Measurements from ENCODE around the gene TMEM106C.

The TMEM106C gene

GRCh38 chr12:48004053-48004941 is 40.9 kb downstream of the TMEM106C start, which contains the start of gene COL2A1:
Gene COL2A1, minus strand, starts transcription at chr12:48004476. Its CDS starts 155 bp downstream, at chr12:48004321.
- peak within 1 kb of the TSS; percentile 57 for H3K4me3 ChIP-seq (ENCODE audit: low read depth, low read length)
- no peak within 1 kb of the TSS for H3K9ac ChIP-seq (ENCODE audit: low read depth, low read length)
- H3K9me3 ChIP-seq (ENCODE audit: control insufficient read depth, insufficient read depth, low read length): no peaks in the 10 kb centered on the region
- peaks cover 95% of the 10 kb centered on the region for H3K27me3 ChIP-seq (ENCODE audit: control insufficient read depth, insufficient read depth, low read length)
- peaks cover 9% of the 10 kb centered on the region for H3K4me1 ChIP-seq (ENCODE audit: control insufficient read depth, insufficient read depth, low read length)
- H3K36me3 ChIP-seq (ENCODE audit: control insufficient read depth, insufficient read depth, low read length): no peaks in the 10 kb centered on the region

- Histone ChIP-seq H3K36me3 (ENCODE audit: control insufficient read depth, insufficient read depth, low read length) (no peaks in the 10 kb centered on the region), H3K4me3 (ENCODE audit: low read depth, low read length) (peak overlapping the region; percentile 57), H3K9me3 (ENCODE audit: control insufficient read depth, insufficient read depth, low read length) (no peaks in the 10 kb centered on the region), H3K9ac (ENCODE audit: low read depth, low read length) (no peak overlapping the region), H3K27me3 (ENCODE audit: control insufficient read depth, insufficient read depth, low read length) (peaks cover 95% of the 10 kb centered on the region), H3K4me1 (ENCODE audit: control insufficient read depth, insufficient read depth, low read length) (peaks cover 9% of the 10 kb centered on the region)
Measured at GRCh38 chr12:48005001-48005749, 41.8 kb downstream of the TMEM106C start.

- Histone ChIP-seq H3K4me3 (ENCODE audit: low read depth, low read length) (peak overlapping the region; percentile 57), H3K27me3 (ENCODE audit: control insufficient read depth, insufficient read depth, low read length) (peaks cover 95% of the 10 kb centered on the region)
Measured at GRCh38 chr12:48005750-48006021, 42.3 kb downstream of the TMEM106C start.

GRCh38 chr12:48007206-48007605 is 43.8 kb downstream of the TMEM106C start:
- Histone ChIP-seq H3K4me1 (ENCODE audit: control insufficient read depth, insufficient read depth, low read length) (peaks cover 5% of the 10 kb centered on the region), H3K27me3 (ENCODE audit: control insufficient read depth, insufficient read depth, low read length) (peaks cover 95% of the 10 kb centered on the region), H3K36me3 (ENCODE audit: control insufficient read depth, insufficient read depth, low read length) (no peaks in the 10 kb centered on the region), H3K9ac (ENCODE audit: low read depth, low read length) (no peak overlapping the region), H3K9me3 (ENCODE audit: control insufficient read depth, insufficient read depth, low read length) (no peaks in the 10 kb centered on the region), H3K4me3 (ENCODE audit: low read depth, low read length) (peak overlapping the region; percentile 16)

More at GRCh38 chr12:48005750-48006021, 42.3 kb downstream of the TMEM106C start:
- Histone ChIP-seq H3K9ac (ENCODE audit: low read depth, low read length) (no peak overlapping the region), H3K36me3 (ENCODE audit: control insufficient read depth, insufficient read depth, low read length) (no peaks in the 10 kb centered on the region), H3K4me1 (ENCODE audit: control insufficient read depth, insufficient read depth, low read length) (peaks cover 5% of the 10 kb centered on the region), H3K9me3 (ENCODE audit: control insufficient read depth, insufficient read depth, low read length) (no peaks in the 10 kb centered on the region)

- no peaks in the 10 kb centered on the region for H3K36me3 ChIP-seq (ENCODE audit: control insufficient read depth, insufficient read depth, low read length)
- H3K9me3 ChIP-seq (ENCODE audit: control insufficient read depth, insufficient read depth, low read length): no peaks in the 10 kb centered on the region
- peaks cover 5% of the 10 kb centered on the region for H3K4me1 ChIP-seq (ENCODE audit: control insufficient read depth, insufficient read depth, low read length)
- H3K27me3 ChIP-seq (ENCODE audit: control insufficient read depth, insufficient read depth, low read length): peaks cover 95% of the 10 kb centered on the region
- H3K4me3 ChIP-seq (ENCODE audit: low read depth, low read length): no peak overlapping the region
- H3K9ac ChIP-seq (ENCODE audit: low read depth, low read length): no peak overlapping the region
Measured at GRCh38 chr12:48008349-48008748, 45.0 kb downstream of the TMEM106C start.

GRCh38 chr12:48008950-48009349 is 45.6 kb downstream of the TMEM106C start:
- Histone ChIP-seq H3K36me3 (ENCODE audit: control insufficient read depth, insufficient read depth, low read length) (no peaks in the 10 kb centered on the region), H3K27me3 (ENCODE audit: control insufficient read depth, insufficient read depth, low read length) (peaks cover 95% of the 10 kb centered on the region), H3K4me1 (ENCODE audit: control insufficient read depth, insufficient read depth, low read length) (peaks cover under 1% of the 10 kb centered on the region), H3K9me3 (ENCODE audit: control insufficient read depth, insufficient read depth, low read length) (no peaks in the 10 kb centered on the region), H3K4me3 (ENCODE audit: low read depth, low read length) (no peak overlapping the region), H3K9ac (ENCODE audit: low read depth, low read length) (no peak overlapping the region)

- H3K9ac ChIP-seq (ENCODE audit: low read depth, low read length): no peak overlapping the region
- no peaks in the 10 kb centered on the region for H3K9me3 ChIP-seq (ENCODE audit: control insufficient read depth, insufficient read depth, low read length)
- peaks cover 97% of the 10 kb centered on the region for H3K27me3 ChIP-seq (ENCODE audit: control insufficient read depth, insufficient read depth, low read length)
- H3K4me3 ChIP-seq (ENCODE audit: low read depth, low read length): no peak overlapping the region
- no peaks in the 10 kb centered on the region for H3K4me1 ChIP-seq (ENCODE audit: control insufficient read depth, insufficient read depth, low read length)
- no peaks in the 10 kb centered on the region for H3K36me3 ChIP-seq (ENCODE audit: control insufficient read depth, insufficient read depth, low read length)
Measured at GRCh38 chr12:48009471-48009870, 46.1 kb downstream of the TMEM106C start.

- H3K27me3 ChIP-seq (ENCODE audit: control insufficient read depth, insufficient read depth, low read length): peaks cover 99% of the 10 kb centered on the region
- H3K36me3 ChIP-seq (ENCODE audit: control insufficient read depth, insufficient read depth, low read length): no peaks in the 10 kb centered on the region
- H3K4me1 ChIP-seq (ENCODE audit: control insufficient read depth, insufficient read depth, low read length): no peaks in the 10 kb centered on the region
- no peak overlapping the region for H3K4me3 ChIP-seq (ENCODE audit: low read depth, low read length)
- H3K9me3 ChIP-seq (ENCODE audit: control insufficient read depth, insufficient read depth, low read length): no peaks in the 10 kb centered on the region
- H3K9ac ChIP-seq (ENCODE audit: low read depth, low read length): no peak overlapping the region
Measured at GRCh38 chr12:48010366-48010970, 47.1 kb downstream of the TMEM106C start.

- no peaks in the 10 kb centered on the region for H3K36me3 ChIP-seq (ENCODE audit: control insufficient read depth, insufficient read depth, low read length)
- peaks cover 99% of the 10 kb centered on the region for H3K27me3 ChIP-seq (ENCODE audit: control insufficient read depth, insufficient read depth, low read length)
- H3K9me3 ChIP-seq (ENCODE audit: control insufficient read depth, insufficient read depth, low read length): no peaks in the 10 kb centered on the region
- H3K4me1 ChIP-seq (ENCODE audit: control insufficient read depth, insufficient read depth, low read length): no peaks in the 10 kb centered on the region
- H3K9ac ChIP-seq (ENCODE audit: low read depth, low read length): no peak overlapping the region
- no peak overlapping the region for H3K4me3 ChIP-seq (ENCODE audit: low read depth, low read length)
Measured at GRCh38 chr12:48012070-48012469, 48.7 kb downstream of the TMEM106C start.

- Histone ChIP-seq H3K4me3 (ENCODE audit: low read depth, low read length) (no peak overlapping the region), H3K9me3 (ENCODE audit: control insufficient read depth, insufficient read depth, low read length) (no peaks in the 10 kb centered on the region), H3K27me3 (ENCODE audit: control insufficient read depth, insufficient read depth, low read length) (peaks cover 99% of the 10 kb centered on the region), H3K4me1 (ENCODE audit: control insufficient read depth, insufficient read depth, low read length) (no peaks in the 10 kb centered on the region), H3K36me3 (ENCODE audit: control insufficient read depth, insufficient read depth, low read length) (no peaks in the 10 kb centered on the region), H3K9ac (ENCODE audit: low read depth, low read length) (no peak overlapping the region)
Measured at GRCh38 chr12:48013287-48013686, 49.9 kb downstream of the TMEM106C start.

GRCh38 chr12:48015129-48015528 is 51.7 kb downstream of the TMEM106C start:
- Histone ChIP-seq H3K4me3 (ENCODE audit: low read depth, low read length) (peak overlapping the region; percentile 4), H3K9me3 (ENCODE audit: control insufficient read depth, insufficient read depth, low read length) (no peaks in the 10 kb centered on the region), H3K4me1 (ENCODE audit: control insufficient read depth, insufficient read depth, low read length) (no peaks in the 10 kb centered on the region), H3K9ac (ENCODE audit: low read depth, low read length) (no peak overlapping the region), H3K27me3 (ENCODE audit: control insufficient read depth, insufficient read depth, low read length) (peaks cover 99% of the 10 kb centered on the region), H3K36me3 (ENCODE audit: control insufficient read depth, insufficient read depth, low read length) (no peaks in the 10 kb centered on the region)

Measured in iPS-15b (cell line).